SHP77 (cell line): ENCODE data around the gene HS6ST1.

ENCODE experiments used
- DNase-seq, 2 experiments: peaks; one replicate each; lab custom pipeline; 2025; lab: John Stamatoyannopoulos, UW

HS6ST1 gene

DNA sequence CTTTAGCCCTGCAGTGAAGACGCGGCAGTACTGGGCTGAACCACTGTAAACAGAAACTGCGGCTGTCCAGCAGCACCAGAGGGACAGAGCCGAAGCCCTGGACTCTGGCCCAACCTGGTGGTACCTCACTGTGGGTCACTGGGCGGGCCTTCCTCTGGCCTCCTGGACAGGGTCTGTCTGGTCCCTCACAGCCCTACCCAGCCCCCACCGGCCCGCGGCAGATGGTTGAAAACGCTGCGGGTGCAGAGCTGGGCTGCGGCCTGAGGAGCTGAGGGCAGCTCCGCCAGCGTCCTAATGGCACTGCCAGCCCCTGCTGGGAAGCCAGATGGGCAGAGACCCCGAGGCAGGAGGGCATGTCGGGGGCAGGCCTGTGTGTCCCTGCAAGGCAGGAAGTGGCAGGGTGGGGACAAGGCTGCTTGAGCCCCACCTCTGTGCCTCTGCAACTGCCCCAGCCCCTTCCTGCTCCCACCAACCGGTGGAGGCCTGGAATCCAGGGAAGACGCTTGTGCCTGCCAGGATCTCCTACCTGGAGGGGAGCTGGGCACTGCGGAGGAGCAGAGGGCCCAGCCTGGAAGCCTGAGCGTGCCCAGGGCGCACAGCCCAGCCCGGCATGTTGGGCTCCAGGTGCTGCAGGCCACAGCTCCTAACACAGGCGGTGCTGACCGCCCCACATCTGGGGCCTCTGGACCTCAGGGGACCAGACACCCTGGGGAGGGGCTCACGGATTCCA lies 36.3 kb downstream of the HS6ST1 start:
- no peak for DNase-seq

DNA sequence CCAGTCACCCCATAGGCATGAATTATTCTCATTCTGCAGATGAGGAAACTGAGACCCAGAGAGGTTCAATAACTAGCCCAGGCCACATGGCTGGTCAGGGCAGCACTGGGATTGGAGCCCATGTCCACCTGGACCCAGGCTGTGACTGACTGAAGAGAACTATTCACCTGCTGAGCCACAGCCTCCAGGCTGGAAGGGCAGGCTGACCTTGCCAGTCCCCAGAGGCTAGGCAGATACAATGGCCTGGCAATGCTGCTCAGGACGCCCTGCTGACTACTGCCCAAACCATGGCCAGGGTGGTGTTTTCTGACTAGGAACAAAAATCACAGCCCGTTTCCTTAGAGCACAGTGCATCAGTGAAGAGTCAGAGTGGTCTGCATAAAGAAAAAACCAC lies 36.8 kb downstream of the HS6ST1 start:
- no peak for DNase-seq

DNA sequence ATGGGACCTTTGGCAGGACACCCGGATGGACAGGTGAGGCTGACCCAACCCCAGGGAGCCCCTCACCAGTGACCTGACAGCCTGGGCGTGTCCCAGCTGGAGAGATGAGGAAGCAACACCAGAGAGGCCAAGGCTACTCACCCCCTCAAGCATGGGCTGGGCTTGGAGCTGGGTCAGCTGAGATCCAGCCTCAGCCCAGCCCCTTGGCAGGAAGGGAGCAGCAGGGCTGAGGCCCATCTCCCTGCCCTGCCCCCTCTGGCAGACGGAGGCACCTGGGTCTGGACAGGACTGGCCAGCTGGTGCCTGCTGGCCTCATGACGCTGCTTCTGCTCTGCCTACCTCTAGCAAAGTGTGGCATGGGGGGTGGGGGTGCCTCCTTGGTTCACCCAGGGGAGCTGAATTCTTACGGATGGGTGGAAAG lies 37.8 kb downstream of the HS6ST1 start:
- peak; percentile 11 to 23 for DNase-seq

DNA sequence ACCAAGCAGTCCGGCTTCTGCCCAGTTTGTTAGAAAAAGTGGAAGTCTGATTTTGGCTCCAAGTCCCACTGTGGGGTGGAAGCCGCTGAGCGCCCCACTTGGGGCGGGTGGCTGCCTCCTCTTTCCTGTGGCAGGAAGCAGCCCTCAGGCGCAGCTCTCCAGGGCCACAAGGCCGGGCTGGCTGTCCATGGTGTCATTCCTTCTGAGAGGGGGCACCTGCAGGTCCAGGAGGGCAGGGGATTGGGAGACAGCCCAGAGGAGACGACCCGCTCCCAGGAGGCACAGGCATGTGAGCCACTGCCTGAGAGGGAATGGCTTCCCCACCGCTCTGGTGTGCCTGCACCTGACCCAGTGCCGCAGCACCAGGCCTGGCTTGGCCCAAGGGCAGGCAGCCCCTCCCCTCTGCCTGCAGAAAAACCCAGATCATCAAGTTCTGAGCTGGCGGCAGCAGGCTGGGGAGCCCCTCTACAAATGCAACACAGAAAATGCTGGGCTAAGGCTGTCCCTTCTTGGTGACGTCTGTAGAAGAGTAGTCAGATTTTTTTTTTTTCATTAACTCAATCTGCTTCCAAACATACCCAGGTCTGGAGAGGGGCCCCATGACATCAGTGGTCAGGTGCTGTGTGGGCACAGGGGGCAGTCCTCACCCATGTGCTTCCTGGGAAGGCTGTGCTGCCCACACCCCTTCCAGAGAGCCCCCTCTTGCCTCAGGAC lies 38.4 kb downstream of the HS6ST1 start:
- no peak for DNase-seq

DNA sequence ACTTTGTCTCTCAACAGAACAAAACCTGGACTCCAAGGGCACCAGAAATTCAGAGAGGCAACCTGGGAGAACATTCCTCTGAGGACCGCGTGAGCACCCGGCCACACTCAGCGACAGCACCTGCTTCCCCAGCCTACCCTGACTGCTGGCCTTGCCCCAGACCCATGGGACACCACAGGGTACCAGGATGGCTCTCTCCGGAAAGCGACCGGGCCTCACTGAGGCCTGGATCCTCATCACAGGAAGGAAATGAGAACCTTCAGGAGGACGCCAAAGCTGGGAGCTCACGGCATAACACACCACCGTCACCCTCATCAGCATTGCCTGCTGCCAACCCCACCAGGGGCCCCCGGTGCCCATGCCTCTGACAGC lies 38.9 kb downstream of the HS6ST1 start:
- no peak for DNase-seq

DNA sequence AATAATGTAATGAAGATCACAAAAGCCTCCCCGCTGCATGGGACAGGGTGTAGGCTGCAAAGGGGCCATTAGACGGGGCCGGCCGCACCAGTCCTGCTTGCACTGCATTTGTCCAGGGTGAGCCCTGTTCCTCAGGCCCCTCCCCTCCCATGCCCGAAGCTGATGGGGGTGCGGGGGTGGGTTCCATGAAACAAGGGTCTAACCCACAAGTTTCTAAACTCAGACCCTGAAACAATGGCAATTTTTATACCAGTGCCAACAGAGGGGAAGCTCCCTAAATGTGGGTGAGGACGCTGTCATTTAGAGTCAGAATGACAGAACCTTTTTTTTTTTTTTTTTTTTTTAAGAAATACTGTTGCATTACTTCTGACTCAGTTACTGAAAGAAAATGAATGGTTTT lies 39.7 kb downstream of the HS6ST1 start:
- no peak for DNase-seq

DNA sequence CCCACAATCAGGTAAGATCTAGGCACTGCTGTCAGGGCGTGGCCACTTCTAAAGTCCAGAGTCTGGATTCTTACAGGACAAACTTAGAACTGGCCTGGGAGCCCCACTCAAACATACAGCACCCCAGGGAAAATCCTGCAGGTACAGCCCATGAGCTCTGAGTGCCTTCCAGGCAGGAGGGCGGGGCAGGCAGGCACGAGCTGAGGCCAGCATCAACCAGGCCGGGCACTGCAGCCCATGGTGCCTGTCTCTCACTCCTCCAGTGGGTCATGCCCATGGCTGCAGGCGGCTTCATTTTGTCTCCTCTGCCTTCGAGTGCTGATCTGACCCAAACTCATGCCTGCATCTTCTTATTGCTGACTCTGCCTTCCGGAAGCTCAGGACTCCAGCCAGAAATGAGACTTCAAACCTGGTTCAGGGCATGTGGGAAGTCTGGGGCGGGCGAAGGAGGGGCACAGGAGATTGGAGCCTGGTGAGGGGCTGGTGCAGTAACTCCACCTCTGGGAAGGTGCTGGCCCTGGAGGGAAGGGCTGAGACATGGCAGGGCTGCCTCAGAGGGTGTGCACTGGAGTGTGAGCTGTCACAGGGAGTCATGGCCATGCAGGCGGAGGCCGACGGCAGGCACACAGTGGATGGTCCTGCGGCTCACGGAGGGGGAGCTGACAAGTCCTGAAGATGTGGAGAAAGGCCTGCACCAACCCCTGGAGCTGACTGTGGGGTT lies 40.5 kb downstream of the HS6ST1 start:
- DNase-seq = no peak

DNA sequence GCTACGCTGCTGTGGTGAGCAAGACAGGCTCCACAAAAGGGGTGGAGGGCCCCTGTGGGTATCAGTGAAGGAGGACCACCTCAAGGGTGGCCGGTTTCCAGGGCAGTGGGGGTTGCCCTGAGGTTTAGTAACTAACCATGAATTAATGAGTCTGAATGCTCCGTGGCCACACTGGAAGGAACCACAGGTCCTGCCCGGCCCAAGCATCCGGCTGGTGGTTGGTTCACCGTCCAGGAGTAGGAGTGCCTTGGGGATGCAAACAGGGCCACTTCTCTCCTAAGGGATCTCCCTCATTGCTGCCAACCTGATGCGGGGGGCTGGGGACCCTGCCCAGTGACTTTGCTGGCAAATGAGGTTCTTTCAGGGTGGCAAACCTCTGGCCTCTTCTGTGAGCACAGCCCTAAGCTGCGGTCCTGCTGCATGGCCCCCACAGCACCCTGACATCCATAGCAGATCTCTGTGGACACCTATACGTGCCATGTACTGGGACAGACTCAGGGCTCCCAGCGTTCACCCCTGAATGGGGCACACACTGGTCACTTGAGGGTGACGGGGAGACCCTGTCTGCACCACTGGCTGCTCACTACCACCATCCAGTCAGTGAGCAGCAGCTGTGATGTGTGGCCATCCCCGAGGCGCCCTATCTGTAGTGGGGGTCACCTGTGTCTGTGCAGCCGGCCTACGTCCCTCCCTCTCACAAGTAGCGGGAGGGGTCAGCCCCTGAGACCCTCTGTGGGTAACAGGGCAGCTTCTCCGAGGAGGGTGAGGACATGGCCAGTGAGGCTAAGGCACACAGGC lies 41.6 kb downstream of the HS6ST1 start:
- no peak for DNase-seq

DNA sequence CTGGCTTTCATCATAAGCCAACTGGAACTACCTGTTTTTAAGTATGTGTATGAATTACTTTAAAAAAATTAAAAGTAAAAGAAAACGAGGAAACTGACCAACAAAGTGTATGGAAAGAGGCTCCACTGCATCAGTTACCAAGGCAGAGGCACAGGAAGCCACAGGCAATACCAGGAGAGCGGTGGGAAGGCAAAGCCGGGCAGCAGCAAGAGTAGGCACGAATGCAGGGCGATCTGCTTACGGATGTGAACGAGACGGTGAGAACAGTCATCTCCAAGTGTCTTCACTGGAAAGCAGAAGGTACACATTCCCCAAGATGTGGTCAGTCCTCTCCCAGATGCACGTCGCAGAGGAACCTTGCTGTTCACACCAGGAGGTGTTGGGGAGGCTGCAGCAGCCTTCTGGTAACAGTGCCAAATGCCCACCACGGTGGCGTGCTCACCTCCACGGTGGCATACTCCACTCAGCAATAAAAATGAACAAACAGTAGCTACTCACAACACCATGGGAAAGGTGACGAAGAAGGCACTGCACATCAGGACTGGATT lies 43.1 kb downstream of the HS6ST1 start:
- no peak for DNase-seq

DNA sequence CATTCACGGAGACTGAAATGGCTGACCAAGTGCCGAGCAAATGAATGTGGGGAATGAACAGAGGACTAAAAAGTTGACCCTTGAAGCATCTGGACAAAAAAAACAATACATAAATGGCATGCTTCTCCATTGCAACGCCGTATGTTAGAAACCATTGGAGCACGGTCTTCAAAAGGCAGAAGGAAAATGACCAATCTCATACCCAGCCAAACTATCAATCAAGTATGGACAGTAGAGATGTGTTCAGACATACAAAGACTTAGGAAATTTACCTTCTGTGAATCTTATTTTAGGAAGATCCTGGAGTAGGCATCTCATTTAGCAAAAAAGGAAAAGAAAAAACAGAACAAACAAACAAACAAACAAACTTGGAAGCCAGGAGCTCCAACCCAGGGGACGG lies 44.5 kb downstream of the HS6ST1 start:
- DNase-seq = no peak

DNA sequence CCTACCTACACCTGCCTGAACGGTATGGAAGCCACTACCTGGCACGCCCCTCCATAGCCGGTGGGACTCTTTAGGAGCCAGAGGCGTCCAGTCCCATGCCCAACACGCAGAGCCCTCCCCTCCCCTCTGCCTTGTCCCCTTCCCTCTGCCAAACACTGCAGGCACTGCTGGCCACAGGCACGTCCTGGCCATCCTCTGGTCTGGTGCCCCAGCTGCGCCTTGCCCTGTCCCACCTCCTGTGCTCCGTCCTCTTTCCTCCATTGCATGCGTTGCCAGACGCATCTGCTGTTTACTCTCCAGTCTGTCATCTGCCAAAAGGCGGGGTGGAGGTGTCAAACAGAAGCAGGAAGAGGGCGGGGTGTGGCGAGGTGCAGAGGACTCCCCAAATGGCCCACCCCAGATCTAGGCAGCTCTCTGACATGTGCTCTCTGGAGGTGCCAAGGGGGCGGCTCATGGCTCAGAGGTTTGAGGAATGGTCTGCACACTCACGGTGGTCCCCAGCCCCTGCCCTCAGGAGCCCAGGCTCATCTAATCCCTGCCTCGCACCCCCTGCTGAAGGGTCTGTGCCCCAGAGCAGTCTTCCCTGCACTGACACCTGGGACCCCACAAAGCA lies 45.1 kb downstream of the HS6ST1 start:
- DNase-seq = peak; percentile 12 to 36

DNA sequence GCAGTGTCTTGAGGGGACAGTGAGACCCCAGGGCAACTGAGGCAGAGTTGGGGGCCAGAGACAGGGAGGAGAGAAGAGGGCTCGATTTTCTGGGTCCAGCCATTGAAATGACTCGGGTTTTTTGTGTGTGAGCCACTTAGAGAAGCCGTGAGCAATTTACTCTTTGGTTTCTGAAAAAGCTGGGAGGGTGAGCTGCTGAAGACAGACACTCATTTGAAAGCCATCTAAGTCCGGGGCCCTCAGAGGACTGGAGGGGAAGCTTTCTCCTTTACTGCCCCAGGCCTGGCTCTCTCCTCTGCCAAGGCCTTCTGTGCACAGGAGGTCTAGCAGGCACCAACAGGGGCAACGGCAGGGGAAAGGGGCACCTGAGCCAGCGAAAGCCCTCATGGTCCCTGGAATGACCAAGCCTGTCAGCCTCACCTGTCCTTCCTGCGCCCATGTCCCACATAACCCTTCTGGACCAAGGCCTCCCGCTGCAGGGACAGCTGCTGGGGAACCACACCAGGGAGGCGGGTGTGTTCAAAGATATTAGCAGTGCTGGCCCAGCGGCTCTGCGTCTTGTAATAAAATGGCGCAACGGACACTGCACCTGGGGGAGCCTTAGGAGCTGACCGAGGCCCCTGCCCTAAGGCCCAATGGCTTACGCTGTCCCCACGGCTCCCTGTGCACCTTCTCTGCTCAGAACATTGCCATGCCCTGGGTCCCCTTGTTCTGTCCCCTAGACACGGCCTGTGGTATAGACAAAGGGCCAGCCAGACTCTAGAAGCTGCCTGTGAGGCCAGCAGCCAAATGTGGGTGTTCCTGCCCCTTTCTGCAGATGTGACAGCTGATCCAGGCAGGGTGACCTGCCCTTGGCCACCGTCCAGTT lies 45.8 kb downstream of the HS6ST1 start:
- DNase-seq = no peak

DNA sequence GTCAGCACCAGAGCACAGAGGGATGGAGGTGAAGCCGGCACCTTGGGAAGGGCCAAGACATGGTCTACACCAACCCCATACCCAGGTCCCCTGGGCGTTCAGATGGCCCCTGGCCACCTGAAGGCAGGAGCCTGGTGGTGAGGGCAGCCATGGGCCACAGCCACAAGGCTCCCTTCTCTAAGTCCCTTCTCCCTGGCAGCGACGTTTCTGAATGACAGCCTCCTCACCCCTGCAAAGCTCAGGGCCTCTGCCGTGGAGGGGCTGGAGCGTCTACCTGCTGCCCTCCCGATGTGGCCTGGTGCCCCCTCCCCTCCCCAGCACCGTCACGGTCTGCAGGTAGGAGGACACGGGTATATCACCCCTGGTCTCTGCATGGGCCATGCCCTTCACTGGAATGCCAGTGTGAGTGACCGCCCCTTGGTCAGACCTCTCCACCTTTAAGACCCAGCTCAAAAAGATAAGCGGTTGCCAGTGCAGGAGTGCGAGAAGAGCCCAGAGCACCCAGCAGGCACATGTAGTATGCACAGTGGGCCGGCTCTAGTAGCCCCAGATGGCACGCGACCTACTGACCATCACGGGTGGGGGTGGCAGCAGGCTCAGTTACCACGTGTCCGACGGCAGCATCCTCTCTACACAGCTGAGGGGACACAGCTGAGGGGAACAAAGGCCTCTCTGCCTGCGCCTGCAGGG lies 46.6 kb downstream of the HS6ST1 start:
- DNase-seq = no peak

DNA sequence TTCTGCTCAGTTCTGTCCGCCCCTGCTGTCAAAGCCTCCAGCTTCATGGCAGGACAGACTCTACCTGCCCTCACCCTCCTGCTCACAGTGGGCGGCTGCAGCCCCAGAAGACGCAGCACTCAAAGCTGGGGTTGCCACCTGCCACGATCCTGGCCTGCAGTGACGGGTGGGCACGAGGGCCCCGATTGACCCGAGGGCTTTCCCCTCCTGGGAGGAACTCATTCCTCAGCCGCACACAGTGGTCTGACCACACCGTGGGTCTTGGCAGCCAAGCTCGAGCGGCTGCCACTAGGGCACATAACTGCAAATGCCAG lies 47.1 kb downstream of the HS6ST1 start:
- no peak for DNase-seq

DNA sequence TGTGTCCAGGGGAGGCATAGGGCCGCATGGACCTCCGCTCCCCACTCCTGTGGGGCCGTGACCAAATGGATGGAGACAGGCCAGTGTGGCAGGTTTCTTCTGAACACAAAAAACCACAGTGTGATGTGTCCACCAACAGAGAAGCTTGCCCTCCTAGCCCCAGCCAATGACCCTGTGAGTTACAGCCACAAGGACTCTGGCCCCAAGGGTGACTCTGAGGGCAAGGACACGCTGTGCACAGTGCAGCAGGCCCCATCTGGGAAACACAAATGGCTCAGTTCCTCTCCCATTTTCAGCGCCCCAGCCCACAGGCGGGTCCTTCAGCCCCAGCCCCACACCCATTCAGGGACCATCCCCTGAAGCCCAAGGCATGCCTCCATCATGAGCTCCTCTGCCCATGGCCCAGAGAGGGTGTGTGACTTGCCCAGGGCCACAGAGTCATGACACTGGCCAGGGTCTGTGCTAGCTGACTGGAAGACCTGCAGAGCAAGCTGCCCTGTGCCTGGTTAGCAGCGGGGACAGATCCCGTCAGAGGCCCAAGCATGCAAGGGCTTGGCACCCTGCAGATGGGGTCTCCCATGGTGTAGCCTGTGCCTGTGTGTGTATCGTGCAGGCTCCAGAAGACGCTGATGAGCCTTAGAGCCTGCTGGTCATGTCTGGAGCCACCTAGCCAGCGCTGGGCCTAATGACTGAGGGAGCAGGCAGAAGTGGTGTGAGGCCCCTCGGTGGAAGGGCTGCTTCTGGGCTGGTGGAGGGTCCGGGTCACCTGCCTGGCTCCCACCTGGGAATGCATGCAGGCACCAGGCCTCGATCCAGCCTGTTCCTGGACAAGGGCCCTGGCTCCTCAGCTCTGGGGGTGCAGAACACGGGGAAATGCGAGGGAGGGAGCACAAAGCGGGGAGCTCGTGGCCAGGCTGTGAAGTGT lies 47.7 kb downstream of the HS6ST1 start:
- no peak for DNase-seq

DNA sequence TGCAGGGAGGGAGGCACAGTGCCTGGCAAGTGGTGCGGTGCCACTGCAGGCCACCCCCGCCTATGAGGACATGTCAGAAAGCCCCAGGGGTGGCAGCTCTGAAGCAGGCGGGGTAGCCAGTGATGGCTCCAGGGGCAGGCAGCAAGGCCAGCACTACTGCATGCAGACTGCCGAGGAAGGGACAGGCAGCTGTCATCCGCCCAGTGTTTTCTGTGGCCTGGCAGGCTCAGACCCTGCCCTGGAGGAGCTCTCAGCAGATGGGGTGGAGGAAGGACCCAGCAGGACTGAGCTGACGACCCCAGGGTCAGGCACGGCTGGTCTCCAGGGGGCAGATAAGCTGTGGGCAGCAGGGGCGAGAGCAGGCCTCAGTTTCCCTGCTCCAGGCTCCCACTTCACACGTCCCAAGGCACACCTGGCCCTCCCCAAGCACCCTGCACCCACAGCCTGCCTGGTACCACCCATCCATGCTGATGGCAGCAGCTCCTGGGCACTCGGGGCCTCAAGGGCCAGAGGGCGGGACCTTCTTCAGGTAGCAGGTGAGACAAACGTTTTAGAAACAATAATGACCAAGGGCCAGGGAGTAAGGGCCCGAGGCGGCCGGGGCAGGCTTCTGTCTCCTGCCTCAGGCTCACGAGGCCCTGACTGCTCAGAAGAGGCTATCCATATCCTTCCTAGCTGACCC lies 48.5 kb downstream of the HS6ST1 start:
- DNase-seq = no peak

DNA sequence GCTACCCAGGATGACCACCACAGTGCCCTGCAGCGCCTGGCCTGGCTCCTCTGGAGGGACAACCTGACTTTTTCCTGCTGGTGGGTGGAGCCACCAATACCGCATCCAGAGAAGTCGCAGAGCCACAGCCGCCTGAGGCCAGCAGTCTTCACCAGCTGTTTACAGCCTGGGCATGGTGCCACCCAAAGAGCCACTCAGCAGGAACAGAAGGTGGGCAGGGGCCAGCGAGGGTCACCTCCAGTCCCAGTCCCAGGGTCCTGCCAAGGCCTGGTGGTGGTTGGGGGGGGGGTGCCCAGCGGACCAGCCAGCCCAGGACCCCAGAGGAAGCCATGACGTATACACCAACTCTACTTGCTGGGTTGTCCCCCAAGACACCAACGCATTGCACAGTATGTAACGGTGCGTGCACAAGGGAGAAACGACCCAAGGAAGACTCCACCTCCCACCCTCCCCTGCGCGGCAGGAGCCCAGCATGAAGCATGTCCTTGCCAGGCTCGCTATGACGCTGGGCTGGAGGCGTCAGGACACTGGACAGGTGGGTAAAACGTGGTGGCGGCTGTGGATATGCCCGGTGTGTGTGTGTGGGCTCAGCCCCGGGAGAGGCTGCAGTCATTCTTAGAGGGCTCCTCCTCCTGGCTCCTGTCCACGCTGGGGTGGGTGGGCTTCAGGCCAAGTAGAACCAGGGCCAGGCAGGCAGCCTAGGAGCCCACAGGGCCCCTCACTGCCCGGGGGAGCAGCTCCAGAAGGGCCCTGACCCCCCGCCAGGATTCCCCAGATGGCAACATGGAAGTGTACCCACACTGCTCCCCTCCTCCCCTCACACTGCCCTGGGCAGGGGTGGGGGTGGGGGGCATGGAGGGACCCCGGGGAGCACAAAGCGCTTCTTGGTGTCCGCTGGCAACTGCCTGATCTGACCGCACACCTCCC lies 49.3 kb downstream of the HS6ST1 start:
- no peak for DNase-seq
